ENCODE results near the gene METTL8. TPM values are rescaled to one million over a fixed set of nuclear protein-coding genes. Genes with fewer than 3 reads are reported as not detected.
"Not testable (repeated sequence)": the region's sequence is repeated elsewhere in the genome, so short reads cannot be mapped to it uniquely, and the experiment has no call there.

METTL8 gene
- polyA plus RNA-seq, 1 of the 3 experiments (the other 2 are of a cell fraction) = 5.1 TPM

- CTCF ChIA-PET = interaction anchor here (1.3 kb wide), 1 partner anchor 15 kb away, joined by 3 read pairs; no protein-coding TSS in a partner anchor
- POLR2A ChIA-PET = no interaction called here
- Histone ChIP-seq H3K27me3 (ENCODE audit: insufficient read depth) (no peaks in the 10 kb centered on the region), H3K27ac (ENCODE audit: low read depth in 2 of 2, low read length in 1 of 2) (no peak overlapping the region), H3K9ac (no peak overlapping the region), H3K79me2 (ENCODE audit: insufficient read depth) (peaks cover 8% of the 10 kb centered on the region; the same call in 1 of the 2 replicates), H3K4me2 (no peak overlapping the region), H3K36me3 (replicated peaks in 1 of 2; ENCODE audit: control insufficient read depth in 1 of 2, insufficient read depth in 2 of 2, low read length in 1 of 2) (no peaks in the 10 kb centered on the region), H3K9me2 (no peaks in the 10 kb centered on the region), H3F3A (replicated peaks; ENCODE audit: insufficient read depth) (peaks cover 17% of the 10 kb centered on the region), H2AFZ (ENCODE audit: low read depth) (no peak overlapping the region), H4K20me1 (ENCODE audit: insufficient read depth) (no peaks in the 10 kb centered on the region), H3K4me3 (ENCODE audit: low read depth in 2 of 2, low read length in 1 of 2) (no peak overlapping the region), H3K4me1 (ENCODE audit: control insufficient read depth in 1 of 2, insufficient read depth in 2 of 2, low read depth in 1 of 2, low read length in 1 of 2) (peaks cover 0 to 10% of the 10 kb centered on the region in 2 experiments; a peak in 2 of 4 replicates), H3K9me3 (no peaks in the 10 kb centered on the region)
- DNase-seq = no peak
- TF ChIP-seq FOXM1 (IDR thresholded peaks at IDR 0.05; ENCODE audit: low read depth) (no peak), GABPA (IDR thresholded peaks at IDR 0.05; ENCODE audit: low read depth) (no peak), CHD2 (IDR thresholded peaks at IDR 0.05; ENCODE audit: low read length, partially characterized antibody) (no peak), YY1 (IDR thresholded peaks at IDR 0.05; ENCODE audit: low read depth) (no peak), FOXJ3 (CRISPR knock-in tag; IDR thresholded peaks at IDR 0.05) (no peak), USF2 (IDR thresholded peaks at IDR 0.05; ENCODE audit: borderline replicate concordance, low read depth, low read length) (no peak), SIN3A (IDR thresholded peaks at IDR 0.05; ENCODE audit: borderline replicate concordance, low read depth, low read length) (no peak), EP300 (IDR thresholded peaks at IDR 0.05; ENCODE audit: borderline replicate concordance in 1 of 2, low read depth in 1 of 2, low read length in 1 of 2) (no peak), TAF1 (IDR thresholded peaks at IDR 0.05; ENCODE audit: borderline replicate concordance, low read depth, low read length) (no peak)
- 96% methylated on average over 8 of the region's 10 CpGs for whole genome bisulfite sequencing (ENCODE audit: low lambda C conversion rate)
These were observed 47.2 kb downstream of the METTL8 start for GRCh38 chr2:171386627-171387026.

GRCh38 chr2:171383134-171383533 lies 50.7 kb downstream of the METTL8 start:
- CTCF ChIA-PET = interaction anchor here (1.0 kb wide), 1 partner anchor 11 kb away, joined by 3 read pairs; no protein-coding TSS in a partner anchor

GRCh38 chr2:171382175-171382574 lies 51.6 kb downstream of the METTL8 start:
- H3K4me3 ChIP-seq (ENCODE audit: low read depth in 2 of 2, low read length in 1 of 2); H3K4me2 ChIP-seq; H3K9me3 ChIP-seq; H3F3A ChIP-seq (replicated peaks; ENCODE audit: insufficient read depth); H3K27ac ChIP-seq (ENCODE audit: low read depth in 2 of 2, low read length in 1 of 2); H3K79me2 ChIP-seq (ENCODE audit: insufficient read depth); H3K9ac ChIP-seq; H3K27me3 ChIP-seq (ENCODE audit: insufficient read depth); H3K4me1 ChIP-seq (ENCODE audit: control insufficient read depth in 1 of 2, insufficient read depth in 2 of 2, low read depth in 1 of 2, low read length in 1 of 2); CTCF ChIA-PET; H3K9me2 ChIP-seq; DNase-seq; POLR2A ChIA-PET; H4K20me1 ChIP-seq (ENCODE audit: insufficient read depth); H3K36me3 ChIP-seq (replicated peaks in 1 of 2; ENCODE audit: control insufficient read depth in 1 of 2, insufficient read depth in 2 of 2, low read length in 1 of 2); H2AFZ ChIP-seq (ENCODE audit: low read depth): not testable (repeated sequence)
- 94% methylated on average over 1 of the region's 1 CpG for WGBS (ENCODE audit: low lambda C conversion rate)

More at GRCh38 chr2:171383134-171383533, 50.7 kb downstream of the METTL8 start:
- H3K9me2 ChIP-seq = no peaks in the 10 kb centered on the region
- POLR2A ChIA-PET = no interaction called here
- H3K79me2 ChIP-seq (ENCODE audit: insufficient read depth) = peaks cover 8% of the 10 kb centered on the region; the same call in 1 of the 2 replicates
- H3K9me3 ChIP-seq = no peaks in the 10 kb centered on the region
- no peaks in the 10 kb centered on the region for H3K27me3 ChIP-seq (ENCODE audit: insufficient read depth)
- no peak overlapping the region for H2AFZ ChIP-seq (ENCODE audit: low read depth)
- H3K4me2 ChIP-seq = no peak overlapping the region
- no peaks in the 10 kb centered on the region; a peak in 1 of 4 replicates for H3K4me1 ChIP-seq (ENCODE audit: control insufficient read depth in 1 of 2, insufficient read depth in 2 of 2, low read depth in 1 of 2, low read length in 1 of 2)
- H3F3A ChIP-seq (replicated peaks; ENCODE audit: insufficient read depth) = peaks cover 8% of the 10 kb centered on the region
- H3K9ac ChIP-seq = no peak overlapping the region
- H3K36me3 ChIP-seq (replicated peaks in 1 of 2; ENCODE audit: control insufficient read depth in 1 of 2, insufficient read depth in 2 of 2, low read length in 1 of 2) = no peaks in the 10 kb centered on the region
- WGBS (ENCODE audit: low lambda C conversion rate) = 71% methylated on average over 1 of the region's 1 CpG
- H3K4me3 ChIP-seq (ENCODE audit: low read depth in 2 of 2, low read length in 1 of 2) = no peak overlapping the region
- H3K27ac ChIP-seq (ENCODE audit: low read depth in 2 of 2, low read length in 1 of 2) = no peak overlapping the region
- TF ChIP-seq TEAD4 (IDR thresholded peaks at IDR 0.05; ENCODE audit: borderline replicate concordance, insufficient read depth) (no peak), SMC3 (IDR thresholded peaks at IDR 0.05; ENCODE audit: low read depth, low read length) (no peak), EP300 (IDR thresholded peaks at IDR 0.05; ENCODE audit: borderline replicate concordance in 1 of 2, low read depth in 1 of 2, low read length in 1 of 2) (no peak), POLR2AphosphoS5 (IDR thresholded peaks at IDR 0.05; ENCODE audit: low read depth, low read length) (no peak), TCF12 (IDR thresholded peaks at IDR 0.05) (no peak), RFX5 (IDR thresholded peaks at IDR 0.05; ENCODE audit: low read length) (no peak), MAX (IDR thresholded peaks at IDR 0.05; ENCODE audit: low read depth) (no peak)
- H4K20me1 ChIP-seq (ENCODE audit: insufficient read depth) = no peaks in the 10 kb centered on the region
- DNase-seq = no peak

GRCh38 chr2:171377852-171378251 lies 55.9 kb downstream of the METTL8 start:
- H3K4me3 ChIP-seq (ENCODE audit: low read depth in 2 of 2, low read length in 1 of 2); H3K9me2 ChIP-seq; H3K36me3 ChIP-seq (replicated peaks in 1 of 2; ENCODE audit: control insufficient read depth in 1 of 2, insufficient read depth in 2 of 2, low read length in 1 of 2); H3K79me2 ChIP-seq (ENCODE audit: insufficient read depth); DNase-seq; H3K9me3 ChIP-seq; POLR2A ChIA-PET; H4K20me1 ChIP-seq (ENCODE audit: insufficient read depth); H3K9ac ChIP-seq; H2AFZ ChIP-seq (ENCODE audit: low read depth); H3K27me3 ChIP-seq (ENCODE audit: insufficient read depth); H3F3A ChIP-seq (replicated peaks; ENCODE audit: insufficient read depth); H3K4me2 ChIP-seq; H3K4me1 ChIP-seq (ENCODE audit: control insufficient read depth in 1 of 2, insufficient read depth in 2 of 2, low read depth in 1 of 2, low read length in 1 of 2); H3K27ac ChIP-seq (ENCODE audit: low read depth in 2 of 2, low read length in 1 of 2): not testable (repeated sequence)
- CTCF ChIA-PET = interaction anchor here (0.9 kb wide), 1 partner anchor 291 kb away, joined by 3 read pairs; no protein-coding TSS in a partner anchor
